K562 (cell line): ENCODE measurements around the gene KLC3. TPM values are rescaled to one million over a fixed set of nuclear protein-coding genes. Genes with fewer than 3 reads are reported as not detected.

Source experiments
- ARID2 ChIP-seq: fragments of 450-650 bp; IDR thresholded peaks from 2 replicates; pipeline ENCODE4 v1.6.1; 2017; ENCODE audit warnings: antibody characterized with exemption, mild to moderate bottlenecking
- ATF7 ChIP-seq: fragments of 450-650 bp; IDR thresholded peaks from 2 replicates; pipeline ENCODE4 v1.7.1; 2014; ENCODE audit warnings: mild to moderate bottlenecking, moderate library complexity
- BHLHE40 ChIP-seq: IDR thresholded peaks from 2 replicates; pipeline ENCODE4 v1.6.1; 2011; ENCODE audit warnings: low read length, improper control_type of control experiment
- C11orf30 ChIP-seq: fragments of 450-650 bp; IDR thresholded peaks from 2 replicates; pipeline ENCODE4 v1.6.1; 2016; ENCODE audit warnings: low read depth, mild to moderate bottlenecking
- CHD2 ChIP-seq: IDR thresholded peaks from 2 replicates; pipeline ENCODE4 v1.6.1; 2011; ENCODE audit warnings: low read depth, low read length
- ELF4 ChIP-seq: fragments of 450-650 bp; formaldehyde crosslinking; IDR thresholded peaks from 2 replicates; pipeline ENCODE4 v1.4.0; 2022; ENCODE audit warnings: missing genetic modification characterization
- FOS ChIP-seq: IDR thresholded peaks from 3 replicates; pipeline ENCODE4 v1.6.1; 2011; ENCODE audit not compliant: insufficient read length; ENCODE audit errors: extremely low read depth
- FOXK2 ChIP-seq, 2 experiments: fragments of 450-650 bp; IDR thresholded peaks in 1 of 2; conservative IDR thresholded peaks in 1 of 2; 2 replicates each; pipeline ENCODE4 v1.6.1; 2016; ENCODE audit warnings: low read depth in 2 of 2, mild to moderate bottlenecking in 1 of 2
- NFYB ChIP-seq: IDR thresholded peaks from 2 replicates; pipeline ENCODE4 v1.6.1; 2011; ENCODE audit warnings: mild to moderate bottlenecking, moderate library complexity; ENCODE audit not compliant: insufficient read length; ENCODE audit errors: extremely low read depth
- PBX2 ChIP-seq, 2 experiments: IDR thresholded peaks in 1 of 2; conservative IDR thresholded peaks in 1 of 2; 2 replicates each; pipeline ENCODE4 v1.6.1; 2016; ENCODE audit warnings: low read depth in 2 of 2, mild to moderate bottlenecking in 1 of 2, missing compliant biosample characterization in 1 of 2, missing genetic modification characterization in 1 of 2, moderate library complexity in 1 of 2
- POLR2B ChIP-seq: fragments of 450-650 bp; IDR thresholded peaks from 2 replicates; pipeline ENCODE4 v1.6.1; 2018; ENCODE audit warnings: low read depth; ENCODE audit not compliant: partially characterized antibody
- SP2 ChIP-seq: IDR thresholded peaks from 2 replicates; pipeline ENCODE4 v1.6.1; 2011; ENCODE audit warnings: mild to moderate bottlenecking, low read depth, low read length, moderate library complexity; ENCODE audit not compliant: poor library complexity, severe bottlenecking; ENCODE audit errors: extremely low read depth
- SRSF1 ChIP-seq: fragments of 200-400 bp; formaldehyde crosslinking; IDR thresholded peaks from 2 replicates; pipeline ENCODE4 v1.6.1; 2017; ENCODE audit warnings: mild to moderate bottlenecking, low read depth, low read length, moderate library complexity
- TAF1 ChIP-seq: IDR thresholded peaks from 2 replicates; pipeline ENCODE4 v1.6.1; 2011; ENCODE audit warnings: mild to moderate bottlenecking, low read length, moderate library complexity; ENCODE audit not compliant: insufficient read depth, control insufficient read depth, severe bottlenecking; ENCODE audit errors: extremely low read depth
- TBP ChIP-seq: optimal IDR thresholded peaks from 2 replicates; pipeline ENCODE3; 2011; ENCODE audit warnings: low read depth, low read length, improper control_type of control experiment
- TFAP4 ChIP-seq: sonication (generic); formaldehyde crosslinking; IDR thresholded peaks from 2 replicates; pipeline ENCODE4 v1.8.0; 2022; ENCODE audit warnings: missing genetic modification reagents, mild to moderate bottlenecking, moderate library complexity, borderline replicate concordance
- TRIM24 ChIP-seq, 2 experiments: fragments of 450-650 bp; IDR thresholded peaks; 2 replicates each; pipeline ENCODE4 v1.6.1; 2016
- ZBTB2 ChIP-seq: fragments of 450-650 bp; IDR thresholded peaks from 2 replicates; pipeline ENCODE4 v1.6.1; 2016; ENCODE audit warnings: antibody characterized with exemption
- ZNF140 ChIP-seq: fragments of 250-450 bp; sonication (Bioruptor Pico); IDR thresholded peaks from 2 replicates; pipeline ENCODE4 v1.8.0; 2021; ENCODE audit warnings: moderate library complexity, mild to moderate bottlenecking, inconsistent platforms
- ZNF384 ChIP-seq: IDR thresholded peaks from 2 replicates; pipeline ENCODE4 v1.6.1; 2012; ENCODE audit warnings: low read depth, low read length, improper control_type of control experiment
- polyA plus RNA-seq, 8 experiments: library from polyadenylated mRNA; depleted of rRNA in 4 of 8; stranded (reverse) in 5 of 8; unstranded in 3 of 8; fragments of >200 nt; fragmentation: Nextera tagmentation in 2 of 8; fragmentation: Illumina TruSeq in 1 of 8; extraction: Ambion mirVana in 2 of 8; extraction: Trizol in 1 of 8; gene quantifications; 2 replicates each; pipeline versions ENCODE4 v1.2.1 to v1.2.3, GENCODE V29; 2011 to 2014; ENCODE audit warnings: inconsistent platforms in 1 of 8, missing spikeins in 1 of 8
- total RNA-seq, 7 experiments: library from RNA; depleted of rRNA in 6 of 7; stranded (reverse); fragments of >200 nt in 6 of 7; fragmentation: Illumina TruSeq in 2 of 7; extraction: Trizol in 2 of 7; gene quantifications; 2 replicates each; pipeline versions ENCODE4 v1.2.1 to v1.2.3, GENCODE V29; 2011 to 2021; ENCODE audit warnings: low replicate concordance in 1 of 7
- TF ChIP-seq, protein P1 (sequence below): sonication (generic); formaldehyde crosslinking; IDR thresholded peaks from 2 replicates; pipeline ENCODE4 v1.8.1; 2023; ENCODE audit warnings: mild to moderate bottlenecking, missing genetic modification reagents

The KLC3 gene
- total and polyA plus RNA-seq, 9 of the 15 experiments (the other 6 are each of a cell fraction or from before 2014, with no cell fraction given): 0.03 to 1.2 (median 0.59) TPM; not detected in 3

DNA sequence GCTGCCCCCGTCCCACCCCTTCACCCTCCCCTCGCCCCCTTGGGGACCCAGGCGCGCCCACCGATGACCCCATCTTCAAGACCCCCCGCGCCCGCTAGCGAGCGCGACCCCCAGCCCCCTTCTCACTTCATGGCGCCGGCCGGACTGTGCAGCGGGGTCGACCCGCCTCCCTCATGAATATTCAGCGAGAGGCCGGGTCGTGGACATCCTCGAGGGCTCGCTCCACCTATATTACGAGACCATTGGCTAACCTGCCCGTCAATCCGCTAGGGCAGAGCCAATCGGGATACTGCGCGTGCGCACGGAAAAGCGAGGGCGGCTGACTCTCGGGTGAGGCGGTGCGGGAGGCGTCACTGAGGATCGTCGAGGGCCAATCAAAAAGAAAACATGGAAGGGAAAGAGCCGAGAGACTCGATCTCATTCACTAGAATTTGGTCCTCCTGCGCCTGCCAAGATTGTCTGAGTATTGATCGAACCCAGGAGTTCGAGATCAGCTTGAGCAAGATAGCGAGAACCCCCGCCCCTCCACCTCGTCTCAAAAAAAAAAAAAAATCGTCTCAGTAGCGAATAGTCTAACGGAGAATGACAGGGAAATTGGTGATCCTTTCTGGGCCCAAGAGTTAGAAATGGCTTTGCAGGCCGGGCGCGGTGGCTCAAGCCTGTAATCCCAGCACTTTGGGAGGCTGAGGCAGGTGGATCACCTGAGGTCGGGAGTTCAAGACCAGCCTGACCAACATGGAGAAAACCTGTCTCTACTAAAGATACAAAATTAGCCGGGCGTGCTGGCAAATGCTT, 30.1 kb downstream of the KLC3 start, which contains the start of gene ERCC2 (continued):
- TF ChIP-seq ZBTB2 (peak; percentile 96), CHD2 (peak; percentile 88), NFYB (peak; percentile 97), FOXK2 (conservative IDR thresholded peaks at IDR 0.05 in 1 of 2, IDR thresholded peaks at IDR 0.05 in 1 of 2; ENCODE audit: low read depth in 2 of 2) (peak; percentile 98 to 99), C11orf30 (peak; percentile 77), POLR2B (peak; percentile 80), TAF1 (peak; percentile 59), ATF7 (peak; percentile 75; the same call in 1 of the 2 replicates), SRSF1 (no peak), PBX2 (CRISPR knock-in tag; IDR thresholded peaks at IDR 0.05; ENCODE audit: low read depth) (peak; percentile 100), PBX2 (tag; conservative IDR thresholded peaks at IDR 0.05; ENCODE audit: low read depth) (peak; percentile 100), BHLHE40 (peak; percentile 69), TRIM24 (IDR thresholded peaks at IDR 0.05) (0 out of 4 replicates have a peak, but pooled peaks of 1 of the 2 experiments have one; percentile 12), ZNF140 (no peak), ELF4 (no peak), TFAP4 (CRISPR knock-in tag) (peak; percentile 8; the same call in 1 of the 2 replicates), TBP (peak; percentile 43), SP2 (peak; percentile 88), FOS (peak; percentile 97), ZNF384 (peak; percentile 60; the same call in 1 of the 2 replicates), ARID2 (peak; percentile 32; the same call in 1 of the 2 replicates)
- TF ChIP-seq, protein P1, sequence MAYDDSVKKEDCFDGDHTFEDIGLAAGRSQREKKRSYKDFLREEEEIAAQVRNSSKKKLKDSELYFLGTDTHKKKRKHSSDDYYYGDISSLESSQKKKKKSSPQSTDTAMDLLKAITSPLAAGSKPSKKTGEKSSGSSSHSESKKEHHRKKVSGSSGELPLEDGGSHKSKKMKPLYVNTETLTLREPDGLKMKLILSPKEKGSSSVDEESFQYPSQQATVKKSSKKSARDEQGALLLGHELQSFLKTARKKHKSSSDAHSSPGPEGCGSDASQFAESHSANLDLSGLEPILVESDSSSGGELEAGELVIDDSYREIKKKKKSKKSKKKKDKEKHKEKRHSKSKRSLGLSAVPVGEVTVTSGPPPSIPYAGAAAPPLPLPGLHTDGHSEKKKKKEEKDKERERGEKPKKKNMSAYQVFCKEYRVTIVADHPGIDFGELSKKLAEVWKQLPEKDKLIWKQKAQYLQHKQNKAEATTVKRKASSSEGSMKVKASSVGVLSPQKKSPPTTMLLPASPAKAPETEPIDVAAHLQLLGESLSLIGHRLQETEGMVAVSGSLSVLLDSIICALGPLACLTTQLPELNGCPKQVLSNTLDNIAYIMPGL (CRISPR knock-in tag): no peak
